Liver (tissue), 9 donors: ENCODE data around the gene CD274. TPM values are rescaled to one million over a fixed set of nuclear protein-coding genes. Genes with fewer than 3 reads are reported as not detected.

ENCODE experiments used
- DNase-seq: peaks from one replicate; pipeline ENCODE4 v3.0.0-alpha.2; 2017; ENCODE audit warnings: low spot score
- H3K27ac ChIP-seq, 2 donors: one replicate each; pipeline ENCODE4 v1.7.0; 2013; ENCODE audit warnings: inconsistent platforms in 2 of 2, low read length in 2 of 2, control low read depth in 1 of 2, low read depth in 1 of 2, mild to moderate bottlenecking in 1 of 2
- H3K27me3 ChIP-seq, 4 donors: one replicate each; pipeline versions ENCODE4 v1.6.1 to v1.7.0; 2013; ENCODE audit warnings: low read length in 3 of 4, inconsistent platforms in 1 of 4, mild to moderate bottlenecking in 1 of 4, moderate library complexity in 1 of 4; ENCODE audit not compliant: control insufficient read depth in 4 of 4, insufficient read depth in 4 of 4
- H3K36me3 ChIP-seq, 4 donors: one replicate each; pipeline versions ENCODE4 v1.6.1 to v1.7.0; 2013; ENCODE audit warnings: low read length in 3 of 4, mild to moderate bottlenecking in 3 of 4, low read depth in 1 of 4, moderate library complexity in 1 of 4; ENCODE audit not compliant: control insufficient read depth in 4 of 4, insufficient read depth in 3 of 4
- H3K4me1 ChIP-seq, 4 donors: one replicate each; pipeline versions ENCODE4 v1.6.1 to v1.7.0; 2013; ENCODE audit warnings: low read length in 3 of 4, mild to moderate bottlenecking in 3 of 4, moderate library complexity in 1 of 4; ENCODE audit not compliant: control insufficient read depth in 4 of 4, insufficient read depth in 4 of 4
- H3K4me3 ChIP-seq, 3 donors: one replicate each; pipeline versions ENCODE4 v1.6.1 to v1.7.0; 2013; ENCODE audit warnings: low read length in 3 of 3, control low read depth in 1 of 3, low read depth in 1 of 3, mild to moderate bottlenecking in 1 of 3
- H3K9ac ChIP-seq, 2 donors: one replicate each; pipeline ENCODE4 v1.7.0; 2013; ENCODE audit warnings: low read length in 2 of 2, mild to moderate bottlenecking in 2 of 2, moderate library complexity in 2 of 2, control low read depth in 1 of 2, low read depth in 1 of 2
- H3K9me3 ChIP-seq, 4 donors: one replicate each; pipeline versions ENCODE4 v1.6.1 to v1.7.0; 2013; ENCODE audit warnings: low read length in 3 of 4; ENCODE audit not compliant: control insufficient read depth in 4 of 4
- ATF3 ChIP-seq: IDR thresholded peaks from 2 replicates; pipeline ENCODE4 v1.6.1; 2016; ENCODE audit warnings: antibody characterized with exemption
- CTCF ChIP-seq: fragments of 150-350 bp; IDR thresholded peaks from 2 replicates; pipeline ENCODE4 v1.5.1; 2017; ENCODE audit warnings: improper control_type of control experiment, low read depth, low read length; ENCODE audit not compliant: missing input control
- EGR1 ChIP-seq, 2 donors: IDR thresholded peaks; 2 replicates each; pipeline ENCODE4 v1.6.1; 2016 to 2018; ENCODE audit warnings: antibody characterized with exemption in 2 of 2, low read depth in 2 of 2
- FOXA1 ChIP-seq: IDR thresholded peaks from 2 replicates; pipeline ENCODE4 v1.6.1; 2016; ENCODE audit warnings: antibody characterized with exemption
- FOXA2 ChIP-seq: IDR thresholded peaks from 2 replicates; pipeline ENCODE4 v1.6.1; 2016; ENCODE audit warnings: antibody characterized with exemption
- GABPA ChIP-seq, 2 donors: IDR thresholded peaks in 1 of 2; conservative IDR thresholded peaks in 1 of 2; 2 replicates each; pipeline ENCODE4 v1.6.1; 2016; ENCODE audit warnings: antibody characterized with exemption in 2 of 2, mild to moderate bottlenecking in 1 of 2, moderate library complexity in 1 of 2
- HNF4A ChIP-seq, 2 donors: conservative IDR thresholded peaks; 2 replicates each; pipeline ENCODE4 v1.6.1; 2016; ENCODE audit warnings: antibody characterized with exemption in 2 of 2, mild to moderate bottlenecking in 2 of 2
- HNF4G ChIP-seq: IDR thresholded peaks from 2 replicates; pipeline ENCODE4 v1.6.1; 2016; ENCODE audit warnings: antibody characterized with exemption
- JUND ChIP-seq, 2 donors: IDR thresholded peaks; 2 replicates each; pipeline ENCODE4 v1.6.1; 2016; ENCODE audit warnings: antibody characterized with exemption in 2 of 2
- MAX ChIP-seq: IDR thresholded peaks from 2 replicates; pipeline ENCODE4 v1.6.1; 2016; ENCODE audit warnings: antibody characterized with exemption
- NR2F2 ChIP-seq: IDR thresholded peaks from 2 replicates; pipeline ENCODE4 v1.6.1; 2016; ENCODE audit warnings: antibody characterized with exemption
- RAD21 ChIP-seq, 2 donors: IDR thresholded peaks; 2 replicates each; pipeline ENCODE4 v1.6.1; 2016; ENCODE audit warnings: antibody characterized with exemption in 2 of 2, mild to moderate bottlenecking in 2 of 2
- REST ChIP-seq: IDR thresholded peaks from 2 replicates; pipeline ENCODE4 v1.6.1; 2016; ENCODE audit warnings: antibody characterized with exemption, mild to moderate bottlenecking
- RXRA ChIP-seq, 2 donors: IDR thresholded peaks; 2 replicates each; pipeline ENCODE4 v1.6.1; 2017 to 2018; ENCODE audit warnings: antibody characterized with exemption in 2 of 2, mild to moderate bottlenecking in 1 of 2
- SP1 ChIP-seq: IDR thresholded peaks from 2 replicates; pipeline ENCODE4 v1.6.1; 2018; ENCODE audit warnings: antibody characterized with exemption, mild to moderate bottlenecking
- TAF1 ChIP-seq: conservative IDR thresholded peaks from 2 replicates; pipeline ENCODE4 v1.6.1; 2016; ENCODE audit warnings: antibody characterized with exemption, mild to moderate bottlenecking
- YY1 ChIP-seq: IDR thresholded peaks from 2 replicates; pipeline ENCODE4 v1.6.1; 2016; ENCODE audit warnings: antibody characterized with exemption, mild to moderate bottlenecking
- ZBTB33 ChIP-seq: IDR thresholded peaks from 2 replicates; pipeline ENCODE4 v1.6.1; 2016; ENCODE audit warnings: antibody characterized with exemption
- WGBS: extraction: QIAGEN DNeasy Blood & Tissue Kit; methylation state at CpG from one replicate; pipeline ENCODE4 v1.1.7; 2013; 5-methylcytosine and 5-hydroxymethylcytosine counted together
- polyA plus RNA-seq, 2 donors: library from polyadenylated mRNA; stranded (reverse) in 1 of 2; unstranded in 1 of 2; fragments of 200-250 nt in 1 of 2; fragments of >200 nt in 1 of 2; fragmentation: Nextera tagmentation in 1 of 2; extraction: Ambion mirVana in 1 of 2; gene quantifications; one replicate each; pipeline versions ENCODE4 v1.2.1 to v1.2.3, GENCODE V29; 2013 to 2015
- total RNA-seq, 2 donors: library from RNA; depleted of rRNA; stranded (reverse); fragments of >200 nt; gene quantifications; one replicate each; pipeline ENCODE4 v1.2.3, GENCODE V29; 2014
- donor health status: healthy.
- donor health status: healthy.
- donor health status: healthy.
- donor health status: healthy.
- donor health status: healthy.

The CD274 gene
- total and polyA plus RNA-seq, 4 donors, result 1.0 to 3.1 (median 1.9) TPM

GRCh38 chr9:5402217-5402616, 48.1 kb upstream of the CD274 start:
- TF ChIP-seq CTCF (no peak), RXRA (IDR thresholded peaks at IDR 0.05) (no peak), ZBTB33 (no peak), EGR1 (IDR thresholded peaks at IDR 0.05; ENCODE audit: low read depth in 2 of 2) (no peak), GABPA (IDR thresholded peaks at IDR 0.05 in 1 of 2, conservative IDR thresholded peaks at IDR 0.05 in 1 of 2) (no peak), YY1 (no peak), JUND (IDR thresholded peaks at IDR 0.05) (no peak), ATF3 (no peak), NR2F2 (no peak), REST (no peak), FOXA1 (no peak), FOXA2 (no peak), TAF1 (no peak), SP1 (no peak), RAD21 (IDR thresholded peaks at IDR 0.05) (no peak), HNF4G (no peak), MAX (no peak), HNF4A (conservative IDR thresholded peaks at IDR 0.05) (no peak)
- Histone ChIP-seq H3K9me3 (peaks cover 0 to 3% (median 0%) of the 10 kb centered on the region in 4 donors), H3K4me1 (no peaks in the 10 kb centered on the region), H3K36me3 (no peaks in the 10 kb centered on the region), H3K27ac (no peak overlapping the region), H3K4me3 (no peak overlapping the region), H3K9ac (no peak overlapping the region), H3K27me3 (no peaks in the 10 kb centered on the region)
- no peak for DNase-seq

- Histone ChIP-seq H3K27ac (no peak overlapping the region), H3K9ac (no peak overlapping the region), H3K4me3 (no peak overlapping the region), H3K36me3 (no peaks in the 10 kb centered on the region), H3K4me1 (no peaks in the 10 kb centered on the region), H3K27me3 (no peaks in the 10 kb centered on the region), H3K9me3 (peaks cover 0 to 16% (median 5%) of the 10 kb centered on the region in 4 donors)
- WGBS, result 98% methylated on average over 1 of the region's 1 CpG
- no peak for DNase-seq
- TF ChIP-seq MAX, result no peak
- no peak for TF ChIP-seq ATF3
- no peak for TF ChIP-seq RAD21 (IDR thresholded peaks at IDR 0.05)
- no peak for TF ChIP-seq GABPA (IDR thresholded peaks at IDR 0.05 in 1 of 2, conservative IDR thresholded peaks at IDR 0.05 in 1 of 2)
- no peak for TF ChIP-seq RXRA (IDR thresholded peaks at IDR 0.05)
- TF ChIP-seq SP1, result no peak
- TF ChIP-seq HNF4A (conservative IDR thresholded peaks at IDR 0.05), result no peak
- no peak for TF ChIP-seq HNF4G
- TF ChIP-seq FOXA2, result no peak
- no peak for TF ChIP-seq ZBTB33
- TF ChIP-seq FOXA1, result no peak
These were observed 41.7 kb upstream of the CD274 start for GRCh38 chr9:5408596-5408995.
